OCI-LY7 (cell line): ENCODE results near the gene SLC16A9.

Experiments used
- EZH2phosphoT487 ChIP-seq: fragments of 200-600 bp; sonication (generic); IDR thresholded peaks from 2 replicates; pipeline ENCODE4 v1.6.1; 2018; ENCODE audit warnings: low read depth, borderline replicate concordance, mild to moderate bottlenecking, mixed run types, antibody characterized with exemption, low read length, moderate library complexity, mixed read lengths
- TF ChIP-seq, protein P1 (sequence below): fragments of 200-600 bp; sonication (generic); conservative IDR thresholded peaks from 2 replicates; pipeline ENCODE4 v1.5.1; 2014; ENCODE audit warnings: mild to moderate bottlenecking, antibody characterized with exemption, low read length, moderate library complexity, mixed read lengths

DNA sequence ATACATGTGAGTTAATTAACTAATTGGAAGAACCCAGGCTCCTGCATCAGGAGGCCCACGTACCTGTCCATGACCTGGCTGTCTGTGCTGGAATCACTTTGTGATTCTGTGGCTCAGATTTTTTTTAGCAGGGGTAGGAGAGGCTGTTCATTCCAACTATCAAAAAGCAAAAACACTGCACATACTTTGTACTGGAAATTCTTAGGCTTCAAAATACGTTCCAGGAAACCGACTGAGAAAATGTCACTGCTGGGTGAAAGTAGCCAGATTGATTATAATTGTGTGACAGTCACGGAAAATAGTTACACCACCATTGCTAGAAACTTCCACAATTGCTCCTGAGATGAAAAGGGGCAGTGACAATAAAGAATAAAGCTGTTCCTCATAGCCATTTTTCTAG, 91.0 kb downstream of the SLC16A9 start:
- TF ChIP-seq, protein P1, sequence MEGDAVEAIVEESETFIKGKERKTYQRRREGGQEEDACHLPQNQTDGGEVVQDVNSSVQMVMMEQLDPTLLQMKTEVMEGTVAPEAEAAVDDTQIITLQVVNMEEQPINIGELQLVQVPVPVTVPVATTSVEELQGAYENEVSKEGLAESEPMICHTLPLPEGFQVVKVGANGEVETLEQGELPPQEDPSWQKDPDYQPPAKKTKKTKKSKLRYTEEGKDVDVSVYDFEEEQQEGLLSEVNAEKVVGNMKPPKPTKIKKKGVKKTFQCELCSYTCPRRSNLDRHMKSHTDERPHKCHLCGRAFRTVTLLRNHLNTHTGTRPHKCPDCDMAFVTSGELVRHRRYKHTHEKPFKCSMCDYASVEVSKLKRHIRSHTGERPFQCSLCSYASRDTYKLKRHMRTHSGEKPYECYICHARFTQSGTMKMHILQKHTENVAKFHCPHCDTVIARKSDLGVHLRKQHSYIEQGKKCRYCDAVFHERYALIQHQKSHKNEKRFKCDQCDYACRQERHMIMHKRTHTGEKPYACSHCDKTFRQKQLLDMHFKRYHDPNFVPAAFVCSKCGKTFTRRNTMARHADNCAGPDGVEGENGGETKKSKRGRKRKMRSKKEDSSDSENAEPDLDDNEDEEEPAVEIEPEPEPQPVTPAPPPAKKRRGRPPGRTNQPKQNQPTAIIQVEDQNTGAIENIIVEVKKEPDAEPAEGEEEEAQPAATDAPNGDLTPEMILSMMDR = no peak
- TF ChIP-seq EZH2phosphoT487 = no peak
